Heart right ventricle (tissue), 16 donors: ENCODE results near the gene TUBGCP6. TPM values are rescaled to one million over a fixed set of nuclear protein-coding genes. Genes with fewer than 3 reads are reported as not detected.

Experiments used
- ATAC-seq, 8 donors: fragments of 200-7000 bp; cut with Tn5 transposase; one replicate each; pipeline ENCODE4 v1.9.1; 2020; ENCODE audit warnings: mild to moderate bottlenecking in 8 of 8, moderate library complexity in 8 of 8, moderate number of reproducible peaks in 1 of 8
- DNase-seq, 2 donors: peaks; one replicate each; pipeline ENCODE4 v3.0.0-alpha.2; 2020
- H3K27ac ChIP-seq, 10 donors: fragments of 200-600 bp; sonication (generic) in 2 of 10; one replicate each; pipeline versions ENCODE4 v1.5.0 to v1.8.0; 2020 to 2022; ENCODE audit warnings: mild to moderate bottlenecking in 3 of 10
- H3K27me3 ChIP-seq, 7 donors: fragments of 200-600 bp; one replicate each; pipeline ENCODE4 v1.8.0; 2021 to 2022; ENCODE audit warnings: mild to moderate bottlenecking in 2 of 7
- H3K36me3 ChIP-seq, 9 donors: fragments of 200-600 bp; sonication (generic) in 1 of 9; one replicate each; pipeline versions ENCODE4 v1.5.0 to v1.8.0; 2020 to 2022; ENCODE audit warnings: mild to moderate bottlenecking in 2 of 9
- H3K4me1 ChIP-seq, 9 donors: fragments of 200-600 bp; sonication (generic) in 1 of 9; one replicate each; pipeline versions ENCODE4 v1.5.0 to v1.8.0; 2020 to 2022; ENCODE audit warnings: mild to moderate bottlenecking in 4 of 9
- H3K4me3 ChIP-seq, 10 donors: fragments of 200-600 bp; sonication (generic) in 2 of 10; one replicate each; pipeline versions ENCODE4 v1.5.0 to v1.8.0; 2020 to 2022; ENCODE audit warnings: mild to moderate bottlenecking in 7 of 10, moderate library complexity in 2 of 10
- H3K9me3 ChIP-seq, 11 donors: fragments of 200-600 bp in 10 of 11; sonication (generic) in 2 of 11; one replicate each; pipeline versions ENCODE4 v1.5.0 to v1.8.0; 2013 to 2022; ENCODE audit warnings: mild to moderate bottlenecking in 2 of 11, control low read depth in 1 of 11, moderate library complexity in 1 of 11
- WGBS, 2 donors: extraction: QIAGEN DNeasy Blood & Tissue Kit; methylation state at CpG; one replicate each; pipeline ENCODE4 v1.1.7; 2013; ENCODE audit warnings: inconsistent platforms in 1 of 2; 5-methylcytosine and 5-hydroxymethylcytosine counted together
- intact Hi-C, 10 donors: fragments of 100-400 bp; cut with DNase I; formaldehyde crosslinking; loops; one replicate each; pipeline versions ENCODE4 v1.11.1 to v1.14.2; 2022
- polyA plus RNA-seq, 2 donors: library from polyadenylated mRNA; stranded (reverse); fragments of 200-250 nt; gene quantifications; one replicate each; pipeline ENCODE4 v1.2.3, GENCODE V29; 2013
- total RNA-seq, 10 donors: library from RNA; stranded (reverse); fragmentation: NEBNext Ultra II Directional in 3 of 10; extraction: Animal tissue kit (Norgen Biotek cat#: 25700) in 3 of 10; gene quantifications; one replicate each; pipeline versions ENCODE4 v1.2.1 to v1.2.4, GENCODE V29; 2021 to 2023
- TF ChIP-seq, protein P1 (sequence below), 9 donors: fragments of 200-600 bp; sonication (generic) in 2 of 9; IDR thresholded peaks; one replicate each; pipeline versions ENCODE4 v1.5.0 to v1.8.0; 2021 to 2022; ENCODE audit warnings: antibody characterized with exemption in 9 of 9, mild to moderate bottlenecking in 5 of 9, moderate library complexity in 1 of 9
- donor health status: Arrhythmogenic right ventricular cardiomyopathy.
- donor health status: ischemic (EF 13 %, LVEDD 7.1; RV severe dilation, severe dysfunction).
- donor health status: healthy with polysubstance abuse.
- donor health status: DM: no; HTN: yes; CAD: no.
- donor health status: DM: no; HTN: no; CAD: no.
- donor health status: ischemic (EF 25% LVEDD 6.9; RV normal size, moderate dysfunction).
- donor health status: ischemic (EF 25% LVEDD 5.7; RV mildly dilated, moderate dysfunction).
- donor health status: healthy.
- donor health status: DM: yes; HTN: yes; CAD: no.
- donor health status: Ischemic cardiomyopathy.
- donor health status: ischemic (EF 35%, LVEDD 5.7; RV mildly dilated, moderate dysfunction).
- donor health status: nonischemic (EF 11% LVEDD 7.7; RV severe dilation, severe dysfunction).
- donor health status: DM: yes; HTN: yes; CAD: no.
- donor health status: PGD.
- donor health status: ischemic (EF 29% LVEDD 5.4; RV normal size, mild dysfunction).
- donor health status: nonischemic (EF 23%, LVEDD 6.1; RV moderate dilation, normal function).

The TUBGCP6 gene
- total and polyA plus RNA-seq, 12 donors: 14.2 to 40.7 (median 18.5) TPM

DNA sequence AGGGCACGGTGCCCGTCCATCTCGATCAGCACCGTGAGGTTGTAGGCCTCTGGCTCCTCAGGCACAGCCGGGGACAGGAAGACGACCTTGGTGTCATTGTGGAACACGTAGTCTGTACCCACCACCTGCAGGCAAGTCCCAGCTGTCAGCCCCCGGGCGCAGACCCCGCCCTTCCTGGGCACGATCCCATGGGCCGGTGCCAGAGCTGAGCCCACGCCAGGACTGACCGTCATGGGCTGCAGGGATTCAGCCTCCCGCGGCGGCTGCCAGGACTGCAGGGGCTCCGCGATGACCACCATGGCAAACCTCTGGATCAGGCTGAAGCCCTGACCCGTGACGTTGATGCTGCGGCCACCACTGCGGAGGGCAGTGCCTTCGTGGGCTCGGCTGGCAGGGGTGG, 37.1 kb upstream of the TUBGCP6 start:
- Histone ChIP-seq H3K27ac (peak overlapping the region in 3 of 10 donors; percentile 39 to 45 (median 41)), H3K27me3 (no peaks in the 10 kb centered on the region), H3K4me3 (no peak overlapping the region), H3K9me3 (no peaks in the 10 kb centered on the region), H3K36me3 (peaks cover 7 to 95% (median 73%) of the 10 kb centered on the region in 9 donors), H3K4me1 (peaks cover 0 to 15% (median 0%) of the 10 kb centered on the region in 9 donors)
- intact Hi-C loops: no loop called here
- 44 to 63% methylated on average over 25 of the region's 25 CpGs for WGBS, 2 donors
- TF ChIP-seq, protein P1, sequence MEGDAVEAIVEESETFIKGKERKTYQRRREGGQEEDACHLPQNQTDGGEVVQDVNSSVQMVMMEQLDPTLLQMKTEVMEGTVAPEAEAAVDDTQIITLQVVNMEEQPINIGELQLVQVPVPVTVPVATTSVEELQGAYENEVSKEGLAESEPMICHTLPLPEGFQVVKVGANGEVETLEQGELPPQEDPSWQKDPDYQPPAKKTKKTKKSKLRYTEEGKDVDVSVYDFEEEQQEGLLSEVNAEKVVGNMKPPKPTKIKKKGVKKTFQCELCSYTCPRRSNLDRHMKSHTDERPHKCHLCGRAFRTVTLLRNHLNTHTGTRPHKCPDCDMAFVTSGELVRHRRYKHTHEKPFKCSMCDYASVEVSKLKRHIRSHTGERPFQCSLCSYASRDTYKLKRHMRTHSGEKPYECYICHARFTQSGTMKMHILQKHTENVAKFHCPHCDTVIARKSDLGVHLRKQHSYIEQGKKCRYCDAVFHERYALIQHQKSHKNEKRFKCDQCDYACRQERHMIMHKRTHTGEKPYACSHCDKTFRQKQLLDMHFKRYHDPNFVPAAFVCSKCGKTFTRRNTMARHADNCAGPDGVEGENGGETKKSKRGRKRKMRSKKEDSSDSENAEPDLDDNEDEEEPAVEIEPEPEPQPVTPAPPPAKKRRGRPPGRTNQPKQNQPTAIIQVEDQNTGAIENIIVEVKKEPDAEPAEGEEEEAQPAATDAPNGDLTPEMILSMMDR (IDR thresholded peaks at IDR 0.05): peak in 1 of 9 donors; percentile 21
- ATAC-seq (peak; percentile 43 to 78 (median 56)), DNase-seq (no peak)

DNA sequence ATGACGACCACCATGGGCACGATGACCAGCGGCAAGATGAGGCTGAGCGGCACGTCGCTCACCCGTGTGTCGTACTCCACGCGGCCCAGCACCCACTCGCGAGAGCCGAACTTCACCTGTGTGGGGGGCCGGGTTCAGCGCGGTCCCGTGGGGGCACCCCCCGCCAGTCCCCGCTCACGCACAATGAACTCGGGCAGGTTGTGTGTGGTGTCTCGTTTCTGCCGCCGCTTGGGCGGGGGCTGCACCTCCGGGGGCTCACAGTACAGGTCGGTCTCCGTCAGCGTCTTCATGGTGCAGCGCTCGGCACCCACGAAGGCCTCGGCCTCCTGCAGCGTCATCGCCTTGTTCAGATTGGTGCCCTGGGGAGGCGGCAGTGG, 36.5 kb upstream of the TUBGCP6 start:
- TF ChIP-seq, protein P1 (IDR thresholded peaks at IDR 0.05): no peak
- Histone ChIP-seq H3K36me3 (peaks cover 7 to 95% (median 68%) of the 10 kb centered on the region in 9 donors), H3K9me3 (no peaks in the 10 kb centered on the region), H3K27me3 (no peaks in the 10 kb centered on the region), H3K4me1 (peaks cover 0 to 15% (median 0%) of the 10 kb centered on the region in 9 donors), H3K27ac (peak overlapping the region in 2 of 10 donors; percentile 39 to 45), H3K4me3 (no peak overlapping the region)
- peak in 1 of 8 donors; percentile 1 for ATAC-seq
- intact Hi-C loops: no loop called here
- DNase-seq: no peak
- 93 to 96% methylated on average over 32 to 36 of the region's 36 CpGs for WGBS, 2 donors

- intact Hi-C loops: no loop called here
- 92 to 97% methylated on average over 47 of the region's 47 CpGs for WGBS, 2 donors
- TF ChIP-seq, protein P1 (IDR thresholded peaks at IDR 0.05): no peak
- no peak for DNase-seq
- H3K4me3 ChIP-seq: no peak overlapping the region
- H3K9me3 ChIP-seq: no peaks in the 10 kb centered on the region
- peaks cover 5 to 95% (median 64%) of the 10 kb centered on the region in 9 donors for H3K36me3 ChIP-seq
- no peaks in the 10 kb centered on the region for H3K27me3 ChIP-seq
- no peak overlapping the region for H3K27ac ChIP-seq
- no peak for ATAC-seq
- peaks cover 0 to 15% (median 0%) of the 10 kb centered on the region in 9 donors for H3K4me1 ChIP-seq
These were observed 36.0 kb upstream of the TUBGCP6 start for GRCh38 chr22:50280708-50281383.

GRCh38 chr22:50280022-50280707, 35.3 kb upstream of the TUBGCP6 start:
- TF ChIP-seq, protein P1 (IDR thresholded peaks at IDR 0.05): no peak
- intact Hi-C loops: no loop called here
- H3K27me3 ChIP-seq: no peaks in the 10 kb centered on the region
- WGBS, 2 donors: 96% methylated on average over 38 of the region's 38 CpGs
- DNase-seq (no peak), ATAC-seq (no peak)
- no peak overlapping the region for H3K27ac ChIP-seq
- H3K36me3 ChIP-seq: peaks cover 3 to 99% (median 69%) of the 10 kb centered on the region in 9 donors
- H3K4me1 ChIP-seq: peaks cover 0 to 15% (median 0%) of the 10 kb centered on the region in 9 donors
- H3K9me3 ChIP-seq: no peaks in the 10 kb centered on the region
- H3K4me3 ChIP-seq: no peak overlapping the region
